OCI-LY3 (cell line): ENCODE measurements around the gene AATK.

Source experiments
- CTCF ChIP-seq: fragments of 200-600, 300-600 bp; sonication (generic); IDR thresholded peaks from 2 replicates; pipeline ENCODE4 v1.5.1; 2014; ENCODE audit warnings: antibody characterized with exemption, low read length, low read depth
- EZH2phosphoT487 ChIP-seq: fragments of 200-600 bp; shearing (Covaris generic); IDR thresholded peaks from 2 replicates; pipeline ENCODE4 v1.6.1; 2018; ENCODE audit warnings: antibody characterized with exemption, mixed run types, low read depth

GRCh38 chr17:81173762-81174155 lies 7.7 kb upstream of the AATK start:
- TF ChIP-seq CTCF = no peak
- TF ChIP-seq EZH2phosphoT487 = no peak
